Tibial artery (tissue), 4 donors: Measurements from ENCODE around the gene HTR6.

Source experiments
- DNase-seq, 2 donors: peaks; one replicate each; pipeline ENCODE4 v3.0.0-alpha.2; 2019
- H3K27ac ChIP-seq, 2 donors: fragments of 200-600 bp; sonication (generic) in 1 of 2; 1 replicate in 1 of 2; 2 replicates in 1 of 2; pipeline ENCODE4 v1.5.1; 2018 to 2019; ENCODE audit warnings: mild to moderate bottlenecking in 1 of 2
- H3K27me3 ChIP-seq, 2 donors: fragments of 200-600 bp; sonication (generic) in 1 of 2; one replicate each; pipeline versions ENCODE4 v1.5.1 to v1.6.0; 2016 to 2019
- H3K36me3 ChIP-seq, 3 donors: fragments of 200-600 bp; sonication (generic) in 2 of 3; one replicate each; pipeline ENCODE4 v1.5.1; 2016 to 2019; ENCODE audit warnings: mild to moderate bottlenecking in 2 of 3
- H3K4me1 ChIP-seq, 4 donors: fragments of 200-600 bp; sonication (generic) in 2 of 4; 1 replicate in 3 of 4; 2 replicates in 1 of 4; pipeline ENCODE4 v1.5.1; 2016 to 2019
- H3K4me3 ChIP-seq, 2 donors: fragments of 200-600 bp; sonication (generic) in 1 of 2; 1 replicate in 1 of 2; 2 replicates in 1 of 2; pipeline ENCODE4 v1.5.1; 2018 to 2019; ENCODE audit warnings: mild to moderate bottlenecking in 2 of 2
- H3K9me3 ChIP-seq, 3 donors: fragments of 200-600 bp; sonication (generic) in 1 of 3; one replicate each; pipeline ENCODE4 v1.5.1; 2016 to 2019
- CTCF ChIP-seq, 2 experiments: fragments of 200-600 bp in 1 of 2; fragments of 450-650 bp in 1 of 2; IDR thresholded peaks; one replicate each; pipeline ENCODE4 v1.5.1; 2017 to 2019; ENCODE audit warnings: antibody characterized with exemption in 2 of 2, mild to moderate bottlenecking in 1 of 2, moderate library complexity in 1 of 2
- intact Hi-C: fragments of 100-400 bp; cut with DNase I; formaldehyde crosslinking; loops from one replicate; pipeline ENCODE4 v1.15.0; 2023; ENCODE audit warnings: low total_unique reads

HTR6 gene

GRCh38 chr1:19648689-19649088 lies 16.0 kb upstream of the HTR6 start:
- H3K4me3 ChIP-seq, result no peak overlapping the region
- H3K36me3 ChIP-seq, result no peaks in the 10 kb centered on the region
- intact Hi-C loops, result loop anchor here (5.0 kb wide), 2 partner anchors 51 to 161 kb away; partner anchors contain the start of gene CAPZB
- no peak for DNase-seq
- peaks cover 0 to 72% (median 58%) of the 10 kb centered on the region in 4 donors for H3K4me1 ChIP-seq
- no peaks in the 10 kb centered on the region for H3K9me3 ChIP-seq
- H3K27me3 ChIP-seq, result no peaks in the 10 kb centered on the region
- H3K27ac ChIP-seq, result peak overlapping the region; percentile 48 to 89
- TF ChIP-seq CTCF (IDR thresholded peaks at IDR 0.05), result no peak

GRCh38 chr1:19650416-19651140 lies 14.1 kb upstream of the HTR6 start:
- no peak overlapping the region for H3K4me3 ChIP-seq
- DNase-seq, result no peak
- H3K36me3 ChIP-seq, result peaks cover 0 to 10% (median 9%) of the 10 kb centered on the region in 3 donors
- peak overlapping the region; percentile 53 to 66 for H3K27ac ChIP-seq
- intact Hi-C loops, result loop anchor here (5.0 kb wide), 1 partner anchor 258 kb away; no protein-coding TSS in a partner anchor
- H3K27me3 ChIP-seq, result no peaks in the 10 kb centered on the region
- H3K4me1 ChIP-seq, result peaks cover 0 to 78% (median 56%) of the 10 kb centered on the region in 4 donors
- no peak for TF ChIP-seq CTCF (IDR thresholded peaks at IDR 0.05)
- no peaks in the 10 kb centered on the region for H3K9me3 ChIP-seq

- Histone ChIP-seq H3K4me1 (peaks cover 0 to 72% (median 49%) of the 10 kb centered on the region in 4 donors), H3K9me3 (no peaks in the 10 kb centered on the region), H3K27ac (peak overlapping the region; percentile 53 to 66), H3K36me3 (peaks cover 0 to 16% (median 13%) of the 10 kb centered on the region in 3 donors), H3K27me3 (no peaks in the 10 kb centered on the region), H3K4me3 (no peak overlapping the region)
- intact Hi-C loops, result loop anchor here (5.0 kb wide), 1 partner anchor 259 kb away; no protein-coding TSS in a partner anchor
- peak; percentile 74 to 79 for TF ChIP-seq CTCF (IDR thresholded peaks at IDR 0.05)
- DNase-seq, result peak in 1 of 2 donors; percentile 80
These were observed 13.4 kb upstream of the HTR6 start for GRCh38 chr1:19651141-19651737.

GRCh38 chr1:19654386-19654785 lies 10.3 kb upstream of the HTR6 start:
- Histone ChIP-seq H3K4me1 (peaks cover 0 to 44% (median 28%) of the 10 kb centered on the region in 4 donors), H3K27me3 (no peaks in the 10 kb centered on the region), H3K9me3 (no peaks in the 10 kb centered on the region), H3K36me3 (peaks cover 0 to 43% (median 38%) of the 10 kb centered on the region in 3 donors), H3K4me3 (no peak overlapping the region), H3K27ac (no peak overlapping the region)
- no peak for TF ChIP-seq CTCF (IDR thresholded peaks at IDR 0.05)
- DNase-seq, result no peak
- intact Hi-C loops, result loop anchor here (5.0 kb wide), 1 partner anchor 262 kb away; no protein-coding TSS in a partner anchor

- intact Hi-C loops, result loop anchor here (5.0 kb wide), 1 partner anchor 263 kb away; no protein-coding TSS in a partner anchor
- no peak for TF ChIP-seq CTCF (IDR thresholded peaks at IDR 0.05)
- no peak for DNase-seq
- Histone ChIP-seq H3K4me3 (no peak overlapping the region), H3K9me3 (no peaks in the 10 kb centered on the region), H3K4me1 (peaks cover 0 to 45% (median 28%) of the 10 kb centered on the region in 4 donors), H3K27ac (no peak overlapping the region), H3K36me3 (peaks cover 0 to 43% (median 38%) of the 10 kb centered on the region in 3 donors), H3K27me3 (no peaks in the 10 kb centered on the region)
These were observed 9.6 kb upstream of the HTR6 start for GRCh38 chr1:19654886-19655717.
